ENCODE results near the gene ICAM1. TPM values are rescaled to one million over a fixed set of nuclear protein-coding genes. Genes with fewer than 3 reads are reported as not detected.

The ICAM1 gene
- total RNA-seq, 1 donor, result 35.5 TPM

GRCh38 chr19:10317857-10318462 lies 47.0 kb downstream of the ICAM1 start:
- peaks cover 44% of the 10 kb centered on the region for H3K36me3 ChIP-seq (ENCODE audit: insufficient read depth, low read length)
- H3K79me2 ChIP-seq (ENCODE audit: insufficient read depth, low read length), result peaks cover 14% of the 10 kb centered on the region

GRCh38 chr19:10318807-10319682 lies 48.1 kb downstream of the ICAM1 start:
- Histone ChIP-seq H3K9me3 (ENCODE audit: low read depth, low read length) (no peaks in the 10 kb centered on the region), H3K79me2 (ENCODE audit: insufficient read depth, low read length) (peaks cover 14% of the 10 kb centered on the region), H3K36me3 (ENCODE audit: insufficient read depth, low read length) (peaks cover 49% of the 10 kb centered on the region), H3K27ac (ENCODE audit: low read depth, low read length) (no peak overlapping the region), H3K4me2 (ENCODE audit: insufficient read depth, low read length) (no peak overlapping the region), H3K27me3 (ENCODE audit: insufficient read depth, low read length) (no peaks in the 10 kb centered on the region), H2AFZ (ENCODE audit: low read length) (no peak overlapping the region), H3K4me1 (ENCODE audit: insufficient read depth, low read length) (no peaks in the 10 kb centered on the region), H4K20me1 (ENCODE audit: insufficient read depth, low read length) (peaks cover 2% of the 10 kb centered on the region), H3K4me3 (ENCODE audit: insufficient read depth, low read length) (no peak overlapping the region)
- peak; percentile 18 for DNase-seq (ENCODE audit: insufficient read length, low spot score, missing footprints)
- no peak for TF ChIP-seq CTCF (IDR thresholded peaks at IDR 0.05; ENCODE audit: extremely low read depth, low read depth, low read length)

More at GRCh38 chr19:10317857-10318462, 47.0 kb downstream of the ICAM1 start:
- Histone ChIP-seq H3K4me1 (ENCODE audit: insufficient read depth, low read length) (no peaks in the 10 kb centered on the region), H2AFZ (ENCODE audit: low read length) (no peak overlapping the region), H3K4me3 (ENCODE audit: insufficient read depth, low read length) (no peak overlapping the region), H3K27me3 (ENCODE audit: insufficient read depth, low read length) (no peaks in the 10 kb centered on the region), H3K9me3 (ENCODE audit: low read depth, low read length) (no peaks in the 10 kb centered on the region), H3K27ac (ENCODE audit: low read depth, low read length) (no peak overlapping the region), H4K20me1 (ENCODE audit: insufficient read depth, low read length) (peaks cover 2% of the 10 kb centered on the region), H3K4me2 (ENCODE audit: insufficient read depth, low read length) (no peak overlapping the region)
- TF ChIP-seq CTCF (IDR thresholded peaks at IDR 0.05; ENCODE audit: extremely low read depth, low read depth, low read length), result no peak
- DNase-seq (ENCODE audit: insufficient read length, low spot score, missing footprints), result peak; percentile 23

- Histone ChIP-seq H3K4me1 (ENCODE audit: insufficient read depth, low read length) (no peaks in the 10 kb centered on the region), H3K9me3 (ENCODE audit: low read depth, low read length) (no peaks in the 10 kb centered on the region), H3K4me2 (ENCODE audit: insufficient read depth, low read length) (no peak overlapping the region), H3K79me2 (ENCODE audit: insufficient read depth, low read length) (no peaks in the 10 kb centered on the region), H2AFZ (ENCODE audit: low read length) (no peak overlapping the region), H4K20me1 (ENCODE audit: insufficient read depth, low read length) (peaks cover 2% of the 10 kb centered on the region), H3K27me3 (ENCODE audit: insufficient read depth, low read length) (no peaks in the 10 kb centered on the region), H3K27ac (ENCODE audit: low read depth, low read length) (no peak overlapping the region), H3K4me3 (ENCODE audit: insufficient read depth, low read length) (no peak overlapping the region), H3K36me3 (ENCODE audit: insufficient read depth, low read length) (peaks cover 62% of the 10 kb centered on the region)
- TF ChIP-seq CTCF (IDR thresholded peaks at IDR 0.05; ENCODE audit: extremely low read depth, low read depth, low read length), result no peak
- peak; percentile 71 for DNase-seq (ENCODE audit: insufficient read length, low spot score, missing footprints)
Observed at GRCh38 chr19:10320602-10321416, 49.9 kb downstream of the ICAM1 start.
